ENCODE results near the gene UMPS.
"Not testable (repeated sequence)": the region's sequence is repeated elsewhere in the genome, so short reads cannot be mapped to it uniquely, and the experiment has no call there.

Gene UMPS

GRCh38 chr3:124730129-124730940 lies at the start of gene UMPS:
Gene UMPS (plus strand): TSS chr3:124730452. CDS start chr3:124730472, 20 bp downstream.
- peak; percentile 64 for DNase-seq (ENCODE audit: low spot score)

- DNase-seq (ENCODE audit: low spot score), result no peak
Measured at GRCh38 chr3:124680521-124680920, 49.7 kb upstream of the UMPS start.

DNA sequence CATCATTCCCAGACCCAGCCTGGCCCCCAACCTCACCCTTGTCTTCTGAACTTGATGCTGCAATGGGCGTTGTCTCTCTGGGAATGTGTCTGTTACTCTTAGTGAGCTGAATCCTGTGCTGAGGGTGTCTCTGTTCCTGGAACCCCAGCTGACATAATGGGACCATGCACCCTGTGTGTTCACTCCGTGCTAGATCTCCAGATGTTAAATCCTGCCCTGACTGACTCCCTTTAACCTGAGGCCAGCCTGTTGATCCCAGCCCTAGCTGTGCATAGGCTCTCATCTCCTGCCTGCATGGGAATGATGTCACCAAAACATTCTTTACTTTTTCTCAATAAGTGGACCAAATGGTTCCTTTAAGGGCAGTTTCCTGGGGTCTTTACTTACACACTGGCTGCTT lies 48.0 kb upstream of the UMPS start:
- DNase-seq (ENCODE audit: low spot score), result no peak

GRCh38 chr3:124684459-124684858 lies 45.8 kb upstream of the UMPS start:
- no peak for DNase-seq (ENCODE audit: low spot score)

DNA sequence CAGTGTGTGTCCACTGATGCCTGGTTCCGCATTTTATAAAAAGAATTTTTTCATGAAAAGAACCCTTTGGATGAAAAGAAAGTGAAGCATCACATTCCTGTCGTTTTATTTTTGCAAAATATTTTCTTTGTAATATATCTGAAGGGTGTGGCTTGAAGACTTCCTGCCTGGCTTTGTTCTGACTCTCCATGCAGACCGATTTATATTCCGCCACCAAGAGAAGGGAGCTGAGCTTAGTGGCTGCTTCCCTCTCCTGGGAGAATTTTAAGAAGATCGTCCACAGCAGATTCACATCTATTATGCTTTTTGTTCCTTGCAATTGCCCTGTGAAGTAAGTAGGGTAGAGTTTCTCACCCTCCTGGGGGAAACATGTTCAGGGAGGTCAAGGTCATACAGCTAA lies 45.2 kb upstream of the UMPS start:
- DNase-seq (ENCODE audit: low spot score), result no peak

DNA sequence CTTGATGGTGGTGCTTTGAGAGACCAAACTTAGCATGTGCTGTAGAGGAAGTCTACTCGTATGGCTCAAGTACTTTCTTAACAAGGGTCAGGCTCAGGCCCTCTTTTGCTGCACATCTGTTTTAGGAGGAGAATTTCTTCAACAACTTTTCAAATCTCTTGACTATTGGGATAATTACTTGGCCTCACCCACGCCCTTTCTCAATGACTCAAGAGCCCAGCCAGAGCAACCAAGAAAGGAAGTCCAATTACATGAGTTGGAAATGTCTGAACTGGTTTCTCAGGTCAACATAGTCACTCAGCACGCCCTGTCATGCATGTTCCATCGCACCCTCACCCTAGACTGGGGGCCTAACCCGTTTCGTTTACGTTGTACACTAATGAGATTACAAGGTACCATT lies 44.8 kb upstream of the UMPS start:
- no peak for DNase-seq (ENCODE audit: low spot score)

DNA sequence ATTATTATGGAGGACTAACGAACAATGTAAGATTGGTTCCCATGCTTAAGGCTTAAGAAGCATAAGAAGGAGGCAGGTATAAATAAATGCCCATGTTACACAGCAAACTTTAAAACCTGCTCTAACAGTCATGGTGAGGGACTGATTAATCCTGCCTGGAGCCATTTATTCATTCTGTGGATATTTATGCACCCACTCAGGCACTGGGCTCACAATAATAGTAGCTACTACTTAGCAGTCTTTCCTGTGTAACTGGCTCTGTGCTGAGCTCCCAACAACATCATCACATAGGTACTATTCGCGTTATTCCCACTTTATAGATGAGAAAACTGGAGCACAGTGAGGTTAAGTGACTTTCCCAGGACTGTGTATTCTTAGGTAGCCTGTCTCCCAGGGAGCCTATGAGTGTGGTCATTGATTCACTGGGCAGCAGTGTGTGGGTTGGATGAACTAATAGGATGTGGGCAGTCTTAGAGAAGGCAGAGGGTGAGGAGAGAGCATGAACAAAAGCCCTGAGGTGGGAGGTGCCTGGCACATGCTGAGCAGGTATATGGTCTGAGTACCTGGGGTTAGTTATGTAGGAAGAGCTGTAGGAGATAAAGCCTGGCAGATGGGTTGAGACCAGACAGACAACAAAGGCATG lies 44.1 kb upstream of the UMPS start:
- DNase-seq (ENCODE audit: low spot score), result no peak

GRCh38 chr3:124688581-124689454 lies 41.4 kb upstream of the UMPS start:
- DNase-seq (ENCODE audit: low spot score), result peak; percentile 77

- no peak for DNase-seq (ENCODE audit: low spot score)
Measured at GRCh38 chr3:124691599-124691998, 38.7 kb upstream of the UMPS start.

DNA sequence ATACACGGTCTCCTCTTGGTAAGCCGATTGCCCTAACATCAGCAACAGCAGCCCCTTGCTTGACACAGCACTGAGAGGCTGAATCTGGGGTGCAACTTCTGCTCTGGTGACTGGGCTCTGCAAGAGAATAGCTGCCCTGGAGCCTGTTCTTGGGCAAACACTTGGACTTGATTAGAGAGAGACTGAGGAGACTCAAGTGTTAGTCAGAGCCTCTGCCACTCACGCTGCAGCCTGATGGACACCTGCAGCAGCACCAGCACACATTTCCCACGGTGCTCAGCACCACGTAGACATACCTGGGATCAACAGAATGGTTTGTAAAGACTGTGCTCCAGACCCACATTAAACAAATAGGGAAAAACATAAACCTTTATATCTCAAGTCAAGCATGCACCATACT lies 35.8 kb upstream of the UMPS start:
- DNase-seq (ENCODE audit: low spot score), result no peak

DNA sequence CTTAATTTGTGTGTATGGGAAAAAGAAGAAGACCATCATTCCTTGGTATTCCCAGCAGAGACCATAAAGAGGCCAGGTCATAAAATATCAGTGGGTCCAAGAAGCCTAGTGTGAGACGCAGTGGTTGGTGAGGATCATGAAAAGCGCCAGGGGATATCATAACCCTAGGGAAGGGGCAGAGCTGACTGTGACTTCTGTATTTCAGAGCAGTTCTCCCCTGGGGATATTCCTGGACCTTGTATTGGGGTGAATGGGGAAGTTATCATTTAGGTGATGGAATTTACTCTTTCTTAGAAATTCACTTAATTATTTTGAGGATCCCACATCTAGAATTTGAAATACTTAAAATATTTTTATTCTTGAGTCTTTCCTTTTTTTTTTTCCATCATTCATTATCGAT lies 34.9 kb upstream of the UMPS start:
- no peak for DNase-seq (ENCODE audit: low spot score)

DNA sequence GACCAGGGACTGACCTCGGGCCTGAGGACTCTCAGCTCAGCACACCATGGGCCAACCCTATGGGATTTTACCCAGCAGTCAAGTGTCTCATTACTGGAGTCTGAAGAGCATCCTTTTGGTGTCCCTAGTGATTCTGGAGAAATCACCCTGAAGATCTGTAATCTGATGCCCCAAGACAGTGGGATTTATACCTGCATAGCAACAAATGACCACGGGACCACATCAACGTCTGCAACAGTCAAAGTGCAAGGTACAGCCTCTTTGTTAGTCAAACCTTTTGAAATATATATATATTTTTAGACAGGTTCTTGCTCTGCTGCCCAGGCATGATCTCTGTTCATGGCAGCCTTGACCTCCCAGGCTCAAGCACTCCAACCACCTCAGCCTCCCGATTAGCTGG lies 34.2 kb upstream of the UMPS start:
- DNase-seq (ENCODE audit: low spot score), result no peak

- no peak for DNase-seq (ENCODE audit: low spot score)
Measured at GRCh38 chr3:124697302-124697701, 33.0 kb upstream of the UMPS start.

DNA sequence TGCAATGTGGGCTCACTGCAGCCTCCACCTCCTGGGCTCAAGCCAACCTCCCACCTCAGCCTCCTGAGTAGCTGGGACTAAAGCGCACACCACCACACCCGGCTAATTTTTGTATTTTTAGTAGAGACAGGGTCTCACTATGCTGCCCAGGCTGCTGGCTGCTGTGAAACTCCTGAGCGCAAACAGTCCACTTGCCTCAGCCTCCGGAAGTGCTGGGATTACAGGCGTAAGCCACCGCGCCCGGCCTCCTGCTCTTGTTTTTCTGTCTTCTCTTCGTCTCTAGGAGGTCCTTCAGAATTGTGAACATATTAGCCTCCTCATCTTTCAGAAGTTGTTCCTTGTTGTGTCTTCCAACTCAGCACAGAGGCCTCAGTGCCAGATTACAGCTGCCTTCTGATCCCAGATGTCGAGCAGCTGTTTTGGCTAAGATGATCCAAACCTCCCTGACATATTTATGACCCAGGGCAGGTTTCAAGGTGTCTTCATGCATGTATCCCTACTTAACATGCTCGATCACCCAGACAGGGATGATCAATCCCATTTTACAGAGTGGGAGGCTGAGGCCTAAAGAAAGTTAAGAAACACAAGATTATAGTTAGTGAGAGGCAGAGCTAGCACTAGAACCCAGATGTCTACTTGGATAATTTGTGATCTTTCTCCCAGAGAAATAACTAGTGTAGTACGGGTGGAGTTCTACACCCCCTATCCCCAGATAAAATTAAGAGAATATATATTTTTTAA lies 32.1 kb upstream of the UMPS start:
- no peak for DNase-seq (ENCODE audit: low spot score)

- no peak for DNase-seq (ENCODE audit: low spot score)
Measured at GRCh38 chr3:124699051-124699450, 31.2 kb upstream of the UMPS start.

- no peak for DNase-seq (ENCODE audit: low spot score)
Measured at GRCh38 chr3:124699686-124700396, 30.4 kb upstream of the UMPS start.

- no peak for DNase-seq (ENCODE audit: low spot score)
Measured at GRCh38 chr3:124700880-124701684, 29.2 kb upstream of the UMPS start.

- DNase-seq (ENCODE audit: low spot score), result peak; percentile 40
Measured at GRCh38 chr3:124701687-124702086, 28.6 kb upstream of the UMPS start.

DNA sequence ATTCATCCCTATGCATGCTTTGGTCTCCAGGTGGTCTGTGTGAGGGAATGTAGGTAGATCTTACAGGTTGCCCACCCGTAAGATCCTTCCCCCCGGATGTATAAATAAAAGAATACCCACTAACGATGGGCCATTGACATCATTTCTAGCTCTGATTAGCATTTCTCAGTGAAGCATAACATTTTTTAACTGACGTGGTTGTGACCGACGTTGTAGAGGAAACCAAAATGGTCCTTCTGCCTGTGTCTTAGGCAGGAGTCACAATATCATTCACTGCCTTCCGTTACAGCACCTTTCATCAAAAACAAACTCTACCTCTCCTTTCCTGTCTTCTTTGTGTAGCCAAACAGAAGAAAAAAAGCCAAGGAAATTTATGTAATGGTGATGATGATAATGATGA lies 27.3 kb upstream of the UMPS start:
- no peak for DNase-seq (ENCODE audit: low spot score)

GRCh38 chr3:124705552-124705951 lies 24.7 kb upstream of the UMPS start:
- no peak for DNase-seq (ENCODE audit: low spot score)

GRCh38 chr3:124707223-124707622 lies 23.0 kb upstream of the UMPS start:
- not testable (repeated sequence) for DNase-seq (ENCODE audit: low spot score)

Measured in kidney capillary endothelial cell (primary cell).